Glutamatergic neuron (in vitro differentiated cells): ENCODE results near the gene FMNL1. TPM values are rescaled to one million over a fixed set of nuclear protein-coding genes. Genes with fewer than 3 reads are reported as not detected.

Experiments
- DNase-seq: peaks from one replicate; pipeline ENCODE4 v3.0.0; 2022
- H3K27ac Mint-ChIP-seq: one replicate; pipeline ENCODE4 v1.8.0; 2020; ENCODE audit warnings: mild to moderate bottlenecking, mixed read lengths, inconsistent platforms; ENCODE audit not compliant: unreplicated experiment
- H3K27me3 Mint-ChIP-seq: one replicate; pipeline ENCODE4 v1.8.0; 2020; ENCODE audit warnings: mild to moderate bottlenecking, moderate library complexity, mixed read lengths, inconsistent platforms; ENCODE audit not compliant: unreplicated experiment
- H3K36me3 Mint-ChIP-seq: one replicate; pipeline ENCODE4 v1.8.0; 2020; ENCODE audit warnings: mild to moderate bottlenecking, mixed read lengths, inconsistent platforms; ENCODE audit not compliant: unreplicated experiment
- H3K4me1 Mint-ChIP-seq: one replicate; pipeline ENCODE4 v1.8.0; 2020; ENCODE audit warnings: mild to moderate bottlenecking, low read depth, mixed read lengths, inconsistent platforms; ENCODE audit not compliant: unreplicated experiment
- H3K4me3 Mint-ChIP-seq: one replicate; pipeline ENCODE4 v1.8.0; 2020; ENCODE audit warnings: mild to moderate bottlenecking, mixed read lengths, inconsistent platforms; ENCODE audit not compliant: unreplicated experiment
- H3K9me3 Mint-ChIP-seq: one replicate; pipeline ENCODE4 v1.8.0; 2020; ENCODE audit warnings: mild to moderate bottlenecking, moderate library complexity, mixed read lengths, inconsistent platforms; ENCODE audit not compliant: unreplicated experiment
- total RNA-seq: library from RNA; stranded (reverse); fragmentation: NEBNext Ultra II Directional; extraction: Animal tissue kit (Norgen Biotek cat#: 25700); gene quantifications from one replicate; pipeline ENCODE4 v1.2.1, GENCODE V29; 2021; ENCODE audit not compliant: unreplicated experiment
- TF ChIP-seq, protein P1 (sequence below): fragments of 200-600 bp; sonication (generic); IDR thresholded peaks from one replicate; pipeline ENCODE4 v1.5.0; 2021; ENCODE audit not compliant: partially characterized antibody, unreplicated experiment

Gene FMNL1
- total RNA-seq, 1 donor from 2014 or later: 24.2 TPM

DNA sequence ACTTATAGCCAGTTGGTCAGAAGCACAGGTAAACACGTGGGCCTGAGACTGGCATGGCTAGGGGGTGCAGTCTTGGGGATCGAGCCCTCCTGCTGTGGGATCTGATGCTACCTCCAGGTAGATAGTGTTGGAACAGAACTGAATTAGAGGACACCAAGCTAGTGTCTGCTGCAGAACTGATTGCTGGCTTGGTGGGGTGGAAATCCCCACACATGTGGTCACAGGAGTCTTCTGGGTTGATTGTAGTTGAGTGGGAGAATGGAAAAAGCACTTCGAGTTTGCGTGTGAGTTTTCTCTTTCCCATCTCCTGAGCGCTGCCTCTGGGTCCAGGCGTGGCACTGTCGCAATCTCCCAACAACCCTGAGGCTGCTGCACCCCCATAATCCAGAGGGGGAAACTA, 48.2 kb downstream of the FMNL1 start:
- Mint-ChIP-seq H3K27me3 (peaks cover 2% of the 10 kb centered on the region), H3K4me3 (no peak overlapping the region), H3K4me1 (no peaks in the 10 kb centered on the region)

DNA sequence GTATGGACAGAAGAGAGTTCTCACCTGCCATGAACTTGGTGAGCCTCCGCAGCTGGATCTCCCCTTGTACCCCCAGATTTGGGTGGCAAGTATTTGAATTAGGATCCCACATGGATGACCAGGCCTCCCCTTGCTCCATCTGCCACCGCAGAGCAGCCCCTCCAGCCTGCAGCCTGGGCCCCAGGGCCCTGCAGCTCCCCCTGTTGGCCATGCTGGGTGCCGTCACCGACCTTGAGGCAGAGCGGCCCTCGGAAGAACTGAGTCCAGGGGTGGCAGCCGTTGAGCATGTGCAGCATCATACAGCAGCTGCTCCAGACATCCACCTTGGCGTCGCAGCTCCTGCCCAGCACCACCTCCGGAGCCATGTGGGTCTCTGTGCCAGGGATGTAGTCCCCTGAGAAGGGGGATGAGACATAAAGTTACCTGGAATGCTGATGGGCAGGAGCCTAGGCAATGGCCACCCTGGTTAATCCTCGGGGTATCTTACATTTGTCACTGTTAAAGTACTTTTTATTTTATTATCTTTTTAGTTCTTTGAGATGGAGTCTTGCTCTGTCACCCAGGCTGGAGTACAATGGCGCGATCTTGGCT, 49.2 kb downstream of the FMNL1 start:
- H3K27ac Mint-ChIP-seq: no peak overlapping the region
- TF ChIP-seq, protein P1, sequence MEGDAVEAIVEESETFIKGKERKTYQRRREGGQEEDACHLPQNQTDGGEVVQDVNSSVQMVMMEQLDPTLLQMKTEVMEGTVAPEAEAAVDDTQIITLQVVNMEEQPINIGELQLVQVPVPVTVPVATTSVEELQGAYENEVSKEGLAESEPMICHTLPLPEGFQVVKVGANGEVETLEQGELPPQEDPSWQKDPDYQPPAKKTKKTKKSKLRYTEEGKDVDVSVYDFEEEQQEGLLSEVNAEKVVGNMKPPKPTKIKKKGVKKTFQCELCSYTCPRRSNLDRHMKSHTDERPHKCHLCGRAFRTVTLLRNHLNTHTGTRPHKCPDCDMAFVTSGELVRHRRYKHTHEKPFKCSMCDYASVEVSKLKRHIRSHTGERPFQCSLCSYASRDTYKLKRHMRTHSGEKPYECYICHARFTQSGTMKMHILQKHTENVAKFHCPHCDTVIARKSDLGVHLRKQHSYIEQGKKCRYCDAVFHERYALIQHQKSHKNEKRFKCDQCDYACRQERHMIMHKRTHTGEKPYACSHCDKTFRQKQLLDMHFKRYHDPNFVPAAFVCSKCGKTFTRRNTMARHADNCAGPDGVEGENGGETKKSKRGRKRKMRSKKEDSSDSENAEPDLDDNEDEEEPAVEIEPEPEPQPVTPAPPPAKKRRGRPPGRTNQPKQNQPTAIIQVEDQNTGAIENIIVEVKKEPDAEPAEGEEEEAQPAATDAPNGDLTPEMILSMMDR: peak; percentile 74
- H3K9me3 Mint-ChIP-seq: no peaks in the 10 kb centered on the region
- DNase-seq: peak; percentile 50
- no peak overlapping the region for H3K4me3 Mint-ChIP-seq
- peaks cover 3% of the 10 kb centered on the region for H3K27me3 Mint-ChIP-seq
- no peaks in the 10 kb centered on the region for H3K4me1 Mint-ChIP-seq
- no peaks in the 10 kb centered on the region for H3K36me3 Mint-ChIP-seq

More for the DNA sequence above, 48.2 kb downstream of the FMNL1 start:
- no peaks in the 10 kb centered on the region for H3K36me3 Mint-ChIP-seq
- no peak overlapping the region for H3K27ac Mint-ChIP-seq
- TF ChIP-seq, protein P1: no peak
- no peaks in the 10 kb centered on the region for H3K9me3 Mint-ChIP-seq
- no peak for DNase-seq

DNA sequence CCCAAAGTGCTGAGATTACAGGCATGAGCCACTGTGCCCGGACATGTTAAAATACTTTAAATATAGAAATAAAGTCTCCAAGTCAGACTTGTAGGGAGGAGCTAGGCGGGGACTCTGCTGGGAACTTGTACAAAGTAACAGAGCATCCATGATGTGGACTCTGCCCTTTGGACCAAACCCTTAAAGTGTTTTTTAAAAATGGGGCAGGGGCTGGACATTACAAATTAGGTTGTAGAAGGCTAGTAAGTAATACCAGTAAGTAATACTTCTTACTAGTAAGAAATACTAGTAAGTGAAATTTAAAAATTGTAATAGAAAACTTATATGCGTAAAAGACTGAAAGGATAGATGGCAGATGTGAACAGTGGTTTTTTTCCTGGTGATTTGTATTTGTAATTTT, 49.9 kb downstream of the FMNL1 start:
- H3K4me1 Mint-ChIP-seq: no peaks in the 10 kb centered on the region
- H3K9me3 Mint-ChIP-seq: no peaks in the 10 kb centered on the region
- TF ChIP-seq, protein P1: no peak
- no peak overlapping the region for H3K27ac Mint-ChIP-seq
- no peaks in the 10 kb centered on the region for H3K36me3 Mint-ChIP-seq
- H3K4me3 Mint-ChIP-seq: no peak overlapping the region
- peaks cover 2% of the 10 kb centered on the region for H3K27me3 Mint-ChIP-seq
- no peak for DNase-seq

DNA sequence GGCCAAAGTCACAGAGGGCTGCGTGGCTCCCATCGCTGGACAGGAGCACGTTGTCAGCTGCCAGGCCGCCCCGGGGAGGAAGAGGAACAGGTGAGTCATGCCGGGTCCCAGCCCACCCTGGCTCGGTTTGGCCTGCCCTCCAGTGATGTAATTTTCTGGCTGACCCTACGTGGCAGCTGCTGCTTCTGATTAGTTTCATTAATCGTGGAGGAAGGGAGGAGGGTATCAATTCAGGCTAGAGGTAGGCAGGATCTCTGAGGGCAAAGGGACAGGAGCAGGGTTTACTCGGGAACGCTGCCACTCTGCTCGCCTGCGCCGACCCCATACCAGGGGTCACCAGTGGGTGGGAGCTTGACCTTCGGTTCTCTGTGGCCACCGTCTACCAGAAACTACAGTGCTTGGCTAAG, 51.9 kb downstream of the FMNL1 start:
- no peaks in the 10 kb centered on the region for H3K36me3 Mint-ChIP-seq
- TF ChIP-seq, protein P1: no peak
- H3K4me1 Mint-ChIP-seq: no peaks in the 10 kb centered on the region
- H3K9me3 Mint-ChIP-seq: no peaks in the 10 kb centered on the region
- DNase-seq: no peak
- no peak overlapping the region for H3K27ac Mint-ChIP-seq
- H3K4me3 Mint-ChIP-seq: no peak overlapping the region
- H3K27me3 Mint-ChIP-seq: peaks cover 2% of the 10 kb centered on the region

DNA sequence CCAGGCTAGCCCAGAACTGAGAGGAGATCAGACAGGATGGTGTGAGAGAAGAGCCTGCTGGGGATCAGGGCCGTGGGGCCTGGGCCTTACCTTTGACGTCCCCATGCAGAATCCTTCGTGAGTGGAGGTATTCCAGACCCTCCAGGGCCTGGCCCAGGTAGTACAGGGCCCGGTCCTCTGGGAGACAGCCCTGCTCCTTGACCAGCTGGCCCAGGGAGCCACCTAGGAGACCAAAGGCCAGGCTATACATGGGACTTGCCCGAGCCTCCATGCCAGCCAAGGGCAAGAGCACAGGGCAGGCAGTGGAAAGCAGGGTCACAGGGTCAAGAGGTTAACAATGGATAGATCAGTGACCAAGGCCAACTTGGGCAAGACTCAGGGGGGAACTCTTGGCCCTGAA, 52.3 kb downstream of the FMNL1 start:
- Mint-ChIP-seq H3K9me3 (no peaks in the 10 kb centered on the region), H3K4me1 (no peaks in the 10 kb centered on the region), H3K27me3 (peaks cover 2% of the 10 kb centered on the region), H3K4me3 (no peak overlapping the region), H3K27ac (no peak overlapping the region), H3K36me3 (no peaks in the 10 kb centered on the region)
- no peak for DNase-seq
- TF ChIP-seq, protein P1: no peak
